HEK293 (cell line): ENCODE data around the gene UBE2G2.

Experiments used
- CTCF ChIA-PET: fragments of 350-600 bp; formaldehyde crosslinking; extraction: SDS; loops from one replicate; lab custom pipeline; 2021; ENCODE audit warnings: antibody characterized with exemption; lab: Yijun Ruan, JAX
- POLR2A ChIA-PET: fragments of 300-600 bp; formaldehyde crosslinking; extraction: SDS; loops from one replicate; lab custom pipeline; 2020; ENCODE audit warnings: antibody characterized with exemption, inconsistent platforms; lab: Yijun Ruan, JAX
- H3K27ac ChIP-seq: fragments of 200-500 bp; sonication (Bioruptor generic); 2 replicates; pipeline ENCODE4 v1.5.1; 2014; ENCODE audit warnings: low read depth, low read length, control low read depth, inconsistent platforms; ENCODE audit errors: extremely low read depth
- H3K36me3 ChIP-seq, 2 experiments: fragments of 200-500 bp in 1 of 2; sonication (Bioruptor generic) in 1 of 2; 1 replicate in 1 of 2; 2 replicates in 1 of 2; pipeline ENCODE4 v1.5.1; 2014 to 2017; ENCODE audit warnings: inconsistent platforms in 2 of 2, low read length in 2 of 2; ENCODE audit not compliant: control insufficient read depth in 2 of 2, insufficient read depth in 1 of 2
- H3K4me1 ChIP-seq: fragments of 200-500 bp; sonication (Bioruptor generic); 2 replicates; pipeline ENCODE4 v1.5.1; 2014; ENCODE audit warnings: mild to moderate bottlenecking, low read length, inconsistent platforms; ENCODE audit not compliant: control insufficient read depth, insufficient read depth
- H3K4me3 ChIP-seq: 2 replicates; pipeline ENCODE4 v1.5.1; 2011; ENCODE audit warnings: low read depth, mild to moderate bottlenecking, control low read depth, low read length, moderate library complexity
- H3K9me3 ChIP-seq: fragments of 200-500 bp; sonication (Bioruptor generic); 2 replicates; pipeline ENCODE4 v1.5.1; 2014; ENCODE audit warnings: low read depth, low read length, inconsistent platforms; ENCODE audit not compliant: control insufficient read depth, insufficient read depth
- BCL11B ChIP-seq: fragments of 450-650 bp; formaldehyde crosslinking; IDR thresholded peaks from 2 replicates; pipeline ENCODE4 v1.5.1; 2016; ENCODE audit warnings: low read depth, missing biosample characterization, missing genetic modification characterization
- GLIS2 ChIP-seq: fragments of 450-650 bp; formaldehyde crosslinking; IDR thresholded peaks from 2 replicates; pipeline ENCODE4 v1.5.1; 2016; ENCODE audit warnings: missing biosample characterization, missing genetic modification characterization
- IKZF3 ChIP-seq: fragments of 450-650 bp; IDR thresholded peaks from 2 replicates; pipeline ENCODE4 v1.5.0; 2018; ENCODE audit warnings: missing biosample characterization, mild to moderate bottlenecking, missing genetic modification characterization, moderate library complexity
- MEIS1 ChIP-seq: sonication (generic); formaldehyde crosslinking; IDR thresholded peaks from 2 replicates; pipeline ENCODE4 v1.8.1; 2022; ENCODE audit warnings: missing genetic modification reagents, mild to moderate bottlenecking, borderline replicate concordance
- MZF1 ChIP-seq: fragments of 450-650 bp; formaldehyde crosslinking; IDR thresholded peaks from 2 replicates; pipeline ENCODE4 v1.5.1; 2017; ENCODE audit warnings: missing biosample characterization, missing genetic modification characterization, borderline replicate concordance
- SCRT1 ChIP-seq: fragments of 450-650 bp; formaldehyde crosslinking; IDR thresholded peaks from 2 replicates; pipeline ENCODE4 v1.5.1; 2016; ENCODE audit warnings: missing biosample characterization, missing genetic modification characterization, borderline replicate concordance
- SP7 ChIP-seq: fragments of 450-650 bp; formaldehyde crosslinking; IDR thresholded peaks from 2 replicates; pipeline ENCODE4 v1.5.1; 2016; ENCODE audit warnings: missing biosample characterization, missing genetic modification characterization
- YY1 ChIP-seq: fragments of 450-650 bp; formaldehyde crosslinking; IDR thresholded peaks from 2 replicates; pipeline ENCODE4 v1.5.1; 2018; ENCODE audit warnings: missing biosample characterization, missing genetic modification characterization
- ZFHX2 ChIP-seq: fragments of 450-650 bp; formaldehyde crosslinking; conservative IDR thresholded peaks from 2 replicates; pipeline ENCODE4 v1.5.1; 2016; ENCODE audit warnings: missing biosample characterization, missing genetic modification characterization
- ZFP69B ChIP-seq: fragments of 450-650 bp; formaldehyde crosslinking; IDR thresholded peaks from 2 replicates; pipeline ENCODE4 v1.5.1; 2016; ENCODE audit warnings: missing biosample characterization, missing genetic modification characterization
- ZNF132 ChIP-seq: fragments of 450-650 bp; formaldehyde crosslinking; IDR thresholded peaks from 2 replicates; pipeline ENCODE4 v1.5.1; 2017; ENCODE audit warnings: missing biosample characterization, missing genetic modification characterization, borderline replicate concordance
- ZNF169 ChIP-seq: fragments of 450-650 bp; formaldehyde crosslinking; IDR thresholded peaks from 2 replicates; pipeline ENCODE4 v1.5.1; 2016; ENCODE audit warnings: missing biosample characterization, missing genetic modification characterization
- ZNF19 ChIP-seq: fragments of 450-650 bp; formaldehyde crosslinking; IDR thresholded peaks from 2 replicates; pipeline ENCODE4; 2016; ENCODE audit warnings: missing biosample characterization, missing genetic modification characterization, low read depth
- ZNF292 ChIP-seq: fragments of 450-650 bp; formaldehyde crosslinking; IDR thresholded peaks from 2 replicates; pipeline ENCODE4 v1.5.1; 2016; ENCODE audit warnings: low read depth, missing biosample characterization, missing genetic modification characterization, borderline replicate concordance
- ZNF423 ChIP-seq: fragments of 450-650 bp; formaldehyde crosslinking; IDR thresholded peaks from 2 replicates; pipeline ENCODE4 v1.5.1; 2016; ENCODE audit warnings: missing biosample characterization, missing genetic modification characterization
- ZNF510 ChIP-seq: fragments of 450-650 bp; formaldehyde crosslinking; IDR thresholded peaks from 2 replicates; pipeline ENCODE4 v1.5.1; 2018; ENCODE audit warnings: mild to moderate bottlenecking, missing genetic modification characterization, missing biosample characterization; ENCODE audit not compliant: insufficient replicate concordance
- ZNF530 ChIP-seq: fragments of 450-650 bp; formaldehyde crosslinking; IDR thresholded peaks from 2 replicates; pipeline ENCODE4 v1.5.1; 2016; ENCODE audit warnings: low read depth, missing biosample characterization, missing genetic modification characterization
- ZNF558 ChIP-seq: fragments of 450-650 bp; formaldehyde crosslinking; IDR thresholded peaks from 2 replicates; pipeline ENCODE4 v1.5.1; 2016; ENCODE audit warnings: missing biosample characterization, missing genetic modification characterization
- ZNF585B ChIP-seq: fragments of 450-650 bp; formaldehyde crosslinking; IDR thresholded peaks from 2 replicates; pipeline ENCODE4 v1.5.1; 2016; ENCODE audit warnings: missing biosample characterization, missing genetic modification characterization
- ZNF596 ChIP-seq: fragments of 450-650 bp; IDR thresholded peaks from 2 replicates; pipeline ENCODE4 v1.5.0; 2018; ENCODE audit warnings: missing biosample characterization, mild to moderate bottlenecking, missing genetic modification characterization, moderate library complexity
- ZNF624 ChIP-seq: fragments of 450-650 bp; formaldehyde crosslinking; IDR thresholded peaks from 2 replicates; pipeline ENCODE4 v1.5.1; 2017; ENCODE audit warnings: missing biosample characterization, missing genetic modification characterization
- ZNF658 ChIP-seq: fragments of 450-650 bp; formaldehyde crosslinking; IDR thresholded peaks from 2 replicates; pipeline ENCODE4; 2016; ENCODE audit warnings: missing biosample characterization, missing genetic modification characterization
- ZNF660 ChIP-seq: fragments of 450-650 bp; IDR thresholded peaks from 2 replicates; pipeline ENCODE4 v1.5.1; 2018; ENCODE audit warnings: missing biosample characterization, mild to moderate bottlenecking, missing genetic modification characterization
- ZNF701 ChIP-seq: fragments of 450-650 bp; formaldehyde crosslinking; IDR thresholded peaks from 2 replicates; pipeline ENCODE4 v1.5.1; 2016; ENCODE audit warnings: missing biosample characterization, missing genetic modification characterization
- TF ChIP-seq, protein P1 (sequence below): fragments of 450-650 bp; formaldehyde crosslinking; IDR thresholded peaks from 2 replicates; pipeline ENCODE4 v1.5.1; 2016; ENCODE audit warnings: missing biosample characterization, missing genetic modification characterization
- TF ChIP-seq, protein P2 (sequence below): fragments of 450-650 bp; formaldehyde crosslinking; IDR thresholded peaks from 2 replicates; pipeline ENCODE4 v1.5.1; 2016; ENCODE audit warnings: missing biosample characterization, missing genetic modification characterization
- TF ChIP-seq, protein P3 (sequence below): fragments of 450-650 bp; formaldehyde crosslinking; IDR thresholded peaks from 2 replicates; pipeline ENCODE4 v1.5.1; 2016; ENCODE audit warnings: missing biosample characterization, missing genetic modification characterization

The UBE2G2 gene

DNA sequence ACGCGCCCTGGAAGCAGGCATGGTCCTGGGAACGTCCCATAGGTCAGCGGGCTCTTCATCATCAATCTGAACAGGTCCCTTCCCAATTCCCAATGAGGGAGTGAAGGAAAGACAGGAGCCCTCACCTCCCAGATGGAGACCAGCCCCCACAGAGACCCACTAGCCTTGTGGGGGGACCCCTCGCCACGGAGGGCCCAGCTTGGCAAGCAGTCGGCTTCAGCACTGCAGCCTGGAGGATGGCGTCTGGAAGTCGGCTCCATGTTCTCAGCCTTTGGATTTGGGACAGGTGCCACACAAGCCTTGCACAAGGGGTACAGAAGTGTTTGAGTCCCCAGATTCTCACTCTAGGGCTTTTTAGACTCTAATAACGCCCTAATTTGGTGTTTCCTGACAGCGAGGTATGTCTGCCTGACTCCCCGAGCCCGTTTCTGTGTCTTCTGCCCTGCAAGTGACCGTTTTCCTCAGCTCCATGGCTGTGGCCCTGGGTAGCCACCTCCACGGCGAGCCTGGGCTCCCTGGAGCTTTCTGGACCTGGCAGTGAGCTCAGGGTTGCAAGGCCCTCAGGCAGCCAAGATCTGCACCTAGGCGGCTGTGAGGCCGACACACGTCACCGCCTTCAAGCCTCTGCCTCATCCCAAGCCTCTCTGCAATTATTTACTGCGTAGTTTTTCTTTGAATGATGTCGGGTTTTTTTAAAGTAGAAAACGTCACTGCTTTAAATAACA lies 41.3 kb upstream of the UBE2G2 start:
- no peak for TF ChIP-seq BCL11B (tag by site-specific recombination)
- no peak for TF ChIP-seq SCRT1
- no peak for TF ChIP-seq YY1
- TF ChIP-seq ZNF530: no peak
- TF ChIP-seq ZNF624 (tag by site-specific recombination): no peak
- no peak for TF ChIP-seq GLIS2 (tag by site-specific recombination)
- TF ChIP-seq ZNF660 (tag by site-specific recombination): no peak
- H3K4me3 ChIP-seq: no peak overlapping the region
- ChIA-PET CTCF (interaction anchor here (0.6 kb wide), 1 partner anchor 36 kb away, joined by 3 read pairs; no protein-coding TSS in a partner anchor), POLR2A (no interaction called here)
- H3K27ac ChIP-seq: no peak overlapping the region
- H3K4me1 ChIP-seq: no peaks in the 10 kb centered on the region
- no peaks in the 10 kb centered on the region; a peak in 1 of 3 replicates for H3K36me3 ChIP-seq
- no peaks in the 10 kb centered on the region for H3K9me3 ChIP-seq

DNA sequence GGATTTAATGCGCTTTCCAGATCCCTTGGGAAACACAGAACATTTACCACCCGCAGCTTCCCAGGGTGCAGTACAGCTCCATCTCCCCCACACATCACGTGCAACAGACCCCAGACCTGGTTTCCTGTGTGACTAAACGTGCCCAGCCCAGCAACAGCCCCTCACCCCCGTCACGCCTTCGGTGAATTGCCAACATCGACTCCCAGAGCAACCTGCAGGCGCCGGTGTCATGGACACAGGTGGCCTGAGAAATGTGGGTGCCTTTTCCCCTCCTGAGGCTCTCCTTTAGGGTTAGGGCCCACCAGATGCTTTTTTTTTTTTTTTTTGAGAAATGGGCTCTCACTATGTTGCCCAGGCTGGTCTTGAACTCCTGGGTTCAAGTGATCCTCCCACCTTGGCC lies 40.5 kb upstream of the UBE2G2 start:
- H3K36me3 ChIP-seq: no peaks in the 10 kb centered on the region
- CTCF ChIA-PET: interaction anchor here (0.6 kb wide), 1 partner anchor 36 kb away, joined by 3 read pairs; no protein-coding TSS in a partner anchor
- TF ChIP-seq, protein P1, sequence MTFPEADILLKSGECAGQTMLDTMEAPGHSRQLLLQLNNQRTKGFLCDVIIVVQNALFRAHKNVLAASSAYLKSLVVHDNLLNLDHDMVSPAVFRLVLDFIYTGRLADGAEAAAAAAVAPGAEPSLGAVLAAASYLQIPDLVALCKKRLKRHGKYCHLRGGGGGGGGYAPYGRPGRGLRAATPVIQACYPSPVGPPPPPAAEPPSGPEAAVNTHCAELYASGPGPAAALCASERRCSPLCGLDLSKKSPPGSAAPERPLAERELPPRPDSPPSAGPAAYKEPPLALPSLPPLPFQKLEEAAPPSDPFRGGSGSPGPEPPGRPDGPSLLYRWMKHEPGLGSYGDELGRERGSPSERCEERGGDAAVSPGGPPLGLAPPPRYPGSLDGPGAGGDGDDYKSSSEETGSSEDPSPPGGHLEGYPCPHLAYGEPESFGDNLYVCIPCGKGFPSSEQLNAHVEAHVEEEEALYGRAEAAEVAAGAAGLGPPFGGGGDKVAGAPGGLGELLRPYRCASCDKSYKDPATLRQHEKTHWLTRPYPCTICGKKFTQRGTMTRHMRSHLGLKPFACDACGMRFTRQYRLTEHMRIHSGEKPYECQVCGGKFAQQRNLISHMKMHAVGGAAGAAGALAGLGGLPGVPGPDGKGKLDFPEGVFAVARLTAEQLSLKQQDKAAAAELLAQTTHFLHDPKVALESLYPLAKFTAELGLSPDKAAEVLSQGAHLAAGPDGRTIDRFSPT (tag by site-specific recombination): no peak
- no peak for TF ChIP-seq ZNF19 (tag by site-specific recombination)
- no peak for TF ChIP-seq MZF1 (tag by site-specific recombination)
- TF ChIP-seq ZNF558 (tag by site-specific recombination): no peak
- TF ChIP-seq ZNF169 (tag by site-specific recombination): no peak
- TF ChIP-seq MEIS1 (CRISPR knock-in tag): no peak
- no peak for TF ChIP-seq ZNF132 (tag by site-specific recombination)
- no peak for TF ChIP-seq ZNF658 (tag by site-specific recombination)
- TF ChIP-seq ZNF701: no peak
- TF ChIP-seq ZNF423 (tag by site-specific recombination): no peak
- TF ChIP-seq ZFHX2 (tag by site-specific recombination): no peak
- TF ChIP-seq IKZF3 (tag by site-specific recombination): no peak
- TF ChIP-seq ZFP69B (tag by site-specific recombination): no peak
- no peak for TF ChIP-seq SP7 (tag by site-specific recombination)
- H3K4me3 ChIP-seq: no peak overlapping the region
- H3K4me1 ChIP-seq: no peaks in the 10 kb centered on the region
- POLR2A ChIA-PET: no interaction called here
- H3K9me3 ChIP-seq: no peaks in the 10 kb centered on the region
- H3K27ac ChIP-seq: no peak overlapping the region

DNA sequence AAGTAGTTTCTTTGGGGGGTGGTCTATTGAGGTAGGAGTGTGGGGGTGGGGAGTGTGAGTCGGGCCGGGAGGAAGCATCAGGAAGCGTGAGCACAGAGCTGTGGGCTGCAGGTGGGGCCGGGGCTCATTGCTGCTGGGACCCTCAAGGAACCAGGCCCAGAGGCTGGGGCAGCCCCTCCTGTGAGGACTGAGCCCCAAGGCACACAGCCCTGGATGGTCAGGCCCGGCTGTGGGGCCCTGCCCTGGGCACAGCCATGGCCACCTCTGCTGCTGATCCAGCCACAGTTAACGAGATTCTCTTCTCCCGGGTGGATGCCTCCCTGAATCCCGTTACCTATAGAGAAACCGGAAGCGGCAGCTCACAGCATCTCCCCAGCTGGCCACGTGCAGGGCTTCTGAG lies 39.2 kb upstream of the UBE2G2 start:
- no peak overlapping the region for H3K4me3 ChIP-seq
- H3K4me1 ChIP-seq: no peaks in the 10 kb centered on the region
- no peak overlapping the region for H3K27ac ChIP-seq
- ChIA-PET POLR2A (interaction anchor here (0.7 kb wide), 1 partner anchor 361 kb away, joined by 3 read pairs; no protein-coding TSS in a partner anchor), CTCF (interaction anchor here (0.7 kb wide), 1 partner anchor 908 kb away, joined by 3 read pairs; no protein-coding TSS in a partner anchor)
- H3K9me3 ChIP-seq: no peaks in the 10 kb centered on the region
- H3K36me3 ChIP-seq: no peaks in the 10 kb centered on the region
- TF ChIP-seq, protein P2, sequence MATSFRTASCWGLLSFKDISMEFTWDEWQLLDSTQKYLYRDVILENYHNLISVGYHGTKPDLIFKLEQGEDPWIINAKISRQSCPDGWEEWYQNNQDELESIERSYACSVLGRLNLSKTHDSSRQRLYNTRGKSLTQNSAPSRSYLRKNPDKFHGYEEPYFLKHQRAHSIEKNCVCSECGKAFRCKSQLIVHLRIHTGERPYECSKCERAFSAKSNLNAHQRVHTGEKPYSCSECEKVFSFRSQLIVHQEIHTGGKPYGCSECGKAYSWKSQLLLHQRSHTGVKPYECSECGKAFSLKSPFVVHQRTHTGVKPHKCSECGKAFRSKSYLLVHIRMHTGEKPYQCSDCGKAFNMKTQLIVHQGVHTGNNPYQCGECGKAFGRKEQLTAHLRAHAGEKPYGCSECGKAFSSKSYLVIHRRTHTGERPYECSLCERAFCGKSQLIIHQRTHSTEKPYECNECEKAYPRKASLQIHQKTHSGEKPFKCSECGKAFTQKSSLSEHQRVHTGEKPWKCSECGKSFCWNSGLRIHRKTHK: no peak
- TF ChIP-seq ZNF596 (tag by site-specific recombination) (no peak), ZNF585B (no peak), ZNF292 (no peak), ZNF510 (no peak)
- TF ChIP-seq, protein P3, sequence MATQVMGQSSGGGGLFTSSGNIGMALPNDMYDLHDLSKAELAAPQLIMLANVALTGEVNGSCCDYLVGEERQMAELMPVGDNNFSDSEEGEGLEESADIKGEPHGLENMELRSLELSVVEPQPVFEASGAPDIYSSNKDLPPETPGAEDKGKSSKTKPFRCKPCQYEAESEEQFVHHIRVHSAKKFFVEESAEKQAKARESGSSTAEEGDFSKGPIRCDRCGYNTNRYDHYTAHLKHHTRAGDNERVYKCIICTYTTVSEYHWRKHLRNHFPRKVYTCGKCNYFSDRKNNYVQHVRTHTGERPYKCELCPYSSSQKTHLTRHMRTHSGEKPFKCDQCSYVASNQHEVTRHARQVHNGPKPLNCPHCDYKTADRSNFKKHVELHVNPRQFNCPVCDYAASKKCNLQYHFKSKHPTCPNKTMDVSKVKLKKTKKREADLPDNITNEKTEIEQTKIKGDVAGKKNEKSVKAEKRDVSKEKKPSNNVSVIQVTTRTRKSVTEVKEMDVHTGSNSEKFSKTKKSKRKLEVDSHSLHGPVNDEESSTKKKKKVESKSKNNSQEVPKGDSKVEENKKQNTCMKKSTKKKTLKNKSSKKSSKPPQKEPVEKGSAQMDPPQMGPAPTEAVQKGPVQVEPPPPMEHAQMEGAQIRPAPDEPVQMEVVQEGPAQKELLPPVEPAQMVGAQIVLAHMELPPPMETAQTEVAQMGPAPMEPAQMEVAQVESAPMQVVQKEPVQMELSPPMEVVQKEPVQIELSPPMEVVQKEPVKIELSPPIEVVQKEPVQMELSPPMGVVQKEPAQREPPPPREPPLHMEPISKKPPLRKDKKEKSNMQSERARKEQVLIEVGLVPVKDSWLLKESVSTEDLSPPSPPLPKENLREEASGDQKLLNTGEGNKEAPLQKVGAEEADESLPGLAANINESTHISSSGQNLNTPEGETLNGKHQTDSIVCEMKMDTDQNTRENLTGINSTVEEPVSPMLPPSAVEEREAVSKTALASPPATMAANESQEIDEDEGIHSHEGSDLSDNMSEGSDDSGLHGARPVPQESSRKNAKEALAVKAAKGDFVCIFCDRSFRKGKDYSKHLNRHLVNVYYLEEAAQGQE (tag by site-specific recombination): no peak
